ENCODE results near the gene SLC23A3.
"Not testable (repeated sequence)": the region's sequence is repeated elsewhere in the genome, so short reads cannot be mapped to it uniquely, and the experiment has no call there.

Gene SLC23A3

GRCh38 chr2:219210196-219210885 is 40.5 kb upstream of the SLC23A3 start:
- H3K27me3 ChIP-seq (replicated peaks; ENCODE audit: control insufficient read depth, insufficient read depth, low read length), result no peaks in the 10 kb centered on the region
- peaks cover 62% of the 10 kb centered on the region for H3K36me3 ChIP-seq (ENCODE audit: control insufficient read depth, insufficient read depth, low read length, severe bottlenecking)
- H3K9me3 ChIP-seq (ENCODE audit: control insufficient read depth, low read length), result no peaks in the 10 kb centered on the region
- peak overlapping the region; percentile 3 for H3K9ac ChIP-seq (ENCODE audit: low read length)
- DNase-seq (ENCODE audit: low read depth), result no peak
- H3K4me1 ChIP-seq (ENCODE audit: control insufficient read depth, insufficient read depth, low read length), result peaks cover 17% of the 10 kb centered on the region
- no peak overlapping the region for H3K4me3 ChIP-seq (ENCODE audit: low read length)

GRCh38 chr2:219209236-219210195 is 39.7 kb upstream of the SLC23A3 start:
- Histone ChIP-seq H3K4me1 (ENCODE audit: control insufficient read depth, insufficient read depth, low read length) (peaks cover 17% of the 10 kb centered on the region), H3K27me3 (replicated peaks; ENCODE audit: control insufficient read depth, insufficient read depth, low read length) (no peaks in the 10 kb centered on the region), H3K36me3 (ENCODE audit: control insufficient read depth, insufficient read depth, low read length, severe bottlenecking) (peaks cover 53% of the 10 kb centered on the region), H3K9ac (ENCODE audit: low read length) (peak overlapping the region; percentile 3), H3K4me3 (ENCODE audit: low read length) (no peak overlapping the region), H3K9me3 (ENCODE audit: control insufficient read depth, low read length) (no peaks in the 10 kb centered on the region)
- no peak for DNase-seq (ENCODE audit: low read depth)

- Histone ChIP-seq H3K36me3 (ENCODE audit: control insufficient read depth, insufficient read depth, low read length, severe bottlenecking) (peaks cover 39% of the 10 kb centered on the region), H3K9me3 (ENCODE audit: control insufficient read depth, low read length) (no peaks in the 10 kb centered on the region), H3K9ac (ENCODE audit: low read length) (peak overlapping the region; percentile 93), H3K4me3 (ENCODE audit: low read length) (peak overlapping the region; percentile 88), H3K27me3 (replicated peaks; ENCODE audit: control insufficient read depth, insufficient read depth, low read length) (no peaks in the 10 kb centered on the region), H3K4me1 (ENCODE audit: control insufficient read depth, insufficient read depth, low read length) (peaks cover 17% of the 10 kb centered on the region)
- peak; percentile 27 for DNase-seq (ENCODE audit: low read depth)
Observed at GRCh38 chr2:219207884-219208740, 38.3 kb upstream of the SLC23A3 start.

- Histone ChIP-seq H3K9me3 (ENCODE audit: control insufficient read depth, low read length) (no peaks in the 10 kb centered on the region), H3K9ac (ENCODE audit: low read length) (peak overlapping the region; percentile 93), H3K4me3 (ENCODE audit: low read length) (peak overlapping the region; percentile 88), H3K36me3 (ENCODE audit: control insufficient read depth, insufficient read depth, low read length, severe bottlenecking) (peaks cover 31% of the 10 kb centered on the region), H3K27me3 (replicated peaks; ENCODE audit: control insufficient read depth, insufficient read depth, low read length) (no peaks in the 10 kb centered on the region), H3K4me1 (ENCODE audit: control insufficient read depth, insufficient read depth, low read length) (peaks cover 17% of the 10 kb centered on the region)
- no peak for DNase-seq (ENCODE audit: low read depth)
Observed at GRCh38 chr2:219207134-219207883, 37.5 kb upstream of the SLC23A3 start.

GRCh38 chr2:219206328-219207133 is 36.7 kb upstream of the SLC23A3 start, which contains the start of gene ZFAND2B:
ZFAND2B (plus strand) TSS chr2:219206782; CDS start chr2:219206988, 206 bp downstream.
- H3K4me1 ChIP-seq (ENCODE audit: control insufficient read depth, insufficient read depth, low read length), result peaks cover 17% of the 10 kb centered on the region
- H3K9me3 ChIP-seq (ENCODE audit: control insufficient read depth, low read length), result no peaks in the 10 kb centered on the region
- peak within 1 kb of the TSS; percentile 88 for H3K4me3 ChIP-seq (ENCODE audit: low read length)
- DNase-seq (ENCODE audit: low read depth), result peak; percentile 98
- peaks cover 27% of the 10 kb centered on the region for H3K36me3 ChIP-seq (ENCODE audit: control insufficient read depth, insufficient read depth, low read length, severe bottlenecking)
- H3K9ac ChIP-seq (ENCODE audit: low read length), result peak within 1 kb of the TSS; percentile 93
- no peaks in the 10 kb centered on the region for H3K27me3 ChIP-seq (replicated peaks; ENCODE audit: control insufficient read depth, insufficient read depth, low read length)

GRCh38 chr2:219205981-219206327 is 36.1 kb upstream of the SLC23A3 start:
- no peak for DNase-seq (ENCODE audit: low read depth)
- Histone ChIP-seq H3K27me3 (replicated peaks; ENCODE audit: control insufficient read depth, insufficient read depth, low read length) (no peaks in the 10 kb centered on the region), H3K9ac (ENCODE audit: low read length) (peak overlapping the region; percentile 93), H3K9me3 (ENCODE audit: control insufficient read depth, low read length) (no peaks in the 10 kb centered on the region), H3K4me1 (ENCODE audit: control insufficient read depth, insufficient read depth, low read length) (peaks cover 17% of the 10 kb centered on the region), H3K4me3 (ENCODE audit: low read length) (peak overlapping the region; percentile 88), H3K36me3 (ENCODE audit: control insufficient read depth, insufficient read depth, low read length, severe bottlenecking) (peaks cover 24% of the 10 kb centered on the region)

- no peak for DNase-seq (ENCODE audit: low read depth)
- H3K4me3 ChIP-seq (ENCODE audit: low read length), result no peak overlapping the region
- H3K9ac ChIP-seq (ENCODE audit: low read length), result no peak overlapping the region
Observed at GRCh38 chr2:219205165-219205538, 35.3 kb upstream of the SLC23A3 start.

GRCh38 chr2:219204425-219205164 is 34.8 kb upstream of the SLC23A3 start:
- no peak overlapping the region for H3K4me3 ChIP-seq (ENCODE audit: low read length)
- H3K4me1 ChIP-seq (ENCODE audit: control insufficient read depth, insufficient read depth, low read length), result peaks cover 20% of the 10 kb centered on the region
- no peak for DNase-seq (ENCODE audit: low read depth)
- peaks cover 11% of the 10 kb centered on the region for H3K36me3 ChIP-seq (ENCODE audit: control insufficient read depth, insufficient read depth, low read length, severe bottlenecking)
- no peak overlapping the region for H3K9ac ChIP-seq (ENCODE audit: low read length)
- no peaks in the 10 kb centered on the region for H3K27me3 ChIP-seq (replicated peaks; ENCODE audit: control insufficient read depth, insufficient read depth, low read length)
- H3K9me3 ChIP-seq (ENCODE audit: control insufficient read depth, low read length), result no peaks in the 10 kb centered on the region

More at GRCh38 chr2:219205165-219205538, 35.3 kb upstream of the SLC23A3 start:
- peaks cover 17% of the 10 kb centered on the region for H3K4me1 ChIP-seq (ENCODE audit: control insufficient read depth, insufficient read depth, low read length)
- H3K27me3 ChIP-seq (replicated peaks; ENCODE audit: control insufficient read depth, insufficient read depth, low read length), result no peaks in the 10 kb centered on the region
- peaks cover 16% of the 10 kb centered on the region for H3K36me3 ChIP-seq (ENCODE audit: control insufficient read depth, insufficient read depth, low read length, severe bottlenecking)
- no peaks in the 10 kb centered on the region for H3K9me3 ChIP-seq (ENCODE audit: control insufficient read depth, low read length)

- peaks cover 11% of the 10 kb centered on the region for H3K4me1 ChIP-seq (ENCODE audit: control insufficient read depth, insufficient read depth, low read length)
- not testable (repeated sequence) for DNase-seq (ENCODE audit: low read depth); H3K36me3 ChIP-seq (ENCODE audit: control insufficient read depth, insufficient read depth, low read length, severe bottlenecking); H3K4me3 ChIP-seq (ENCODE audit: low read length); H3K27me3 ChIP-seq (replicated peaks; ENCODE audit: control insufficient read depth, insufficient read depth, low read length); H3K9me3 ChIP-seq (ENCODE audit: control insufficient read depth, low read length); H3K9ac ChIP-seq (ENCODE audit: low read length)
Observed at GRCh38 chr2:219201331-219201730, 31.5 kb upstream of the SLC23A3 start.
